ENCODE measurements around the gene HNRNPUL1.

HNRNPUL1 gene

DNA sequence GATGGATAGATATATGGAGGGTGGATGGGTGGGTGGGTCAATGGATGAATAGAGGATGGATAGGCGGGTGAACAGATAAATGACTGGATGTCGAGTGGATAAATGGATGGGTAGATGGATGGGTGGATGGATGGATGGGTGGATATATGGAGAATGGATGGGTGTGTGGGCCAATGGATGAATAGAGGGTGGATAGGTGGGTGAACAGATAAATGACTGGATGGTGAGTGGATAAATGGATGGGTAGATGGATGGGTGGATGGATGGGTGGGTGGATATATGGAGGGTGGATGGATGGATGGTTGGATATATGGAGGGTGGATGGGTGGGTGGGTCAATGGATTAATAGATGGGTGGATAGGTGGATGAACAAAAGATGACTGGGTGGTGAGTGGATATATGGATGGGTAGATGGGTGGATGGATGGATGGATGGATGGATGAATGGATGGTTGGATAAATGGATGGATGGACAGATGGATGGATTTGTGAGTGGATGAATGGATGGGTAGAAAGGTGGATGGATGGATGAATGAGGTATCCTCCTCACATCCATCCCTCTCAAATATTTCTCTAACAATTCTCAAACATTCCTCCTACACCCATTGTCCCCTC lies 24.1 kb upstream of the HNRNPUL1 start:
- DNase-seq: no peak
- peaks cover 73% of the 10 kb centered on the region for H3K27me3 ChIP-seq (replicated peaks; ENCODE audit: insufficient read depth, low read length)
- no peaks in the 10 kb centered on the region for H4K20me1 ChIP-seq (ENCODE audit: insufficient read depth, low read length)
- H3K36me3 ChIP-seq (replicated peaks; ENCODE audit: insufficient read depth, low read length): no peaks in the 10 kb centered on the region
- TF ChIP-seq EZH2 (optimal IDR thresholded peaks at IDR 0.05; ENCODE audit: low read depth, low read length) (no peak), EZH2phosphoT487 (IDR thresholded peaks at IDR 0.05; ENCODE audit: low read length) (no peak)
- TF ChIP-seq, protein P1, sequence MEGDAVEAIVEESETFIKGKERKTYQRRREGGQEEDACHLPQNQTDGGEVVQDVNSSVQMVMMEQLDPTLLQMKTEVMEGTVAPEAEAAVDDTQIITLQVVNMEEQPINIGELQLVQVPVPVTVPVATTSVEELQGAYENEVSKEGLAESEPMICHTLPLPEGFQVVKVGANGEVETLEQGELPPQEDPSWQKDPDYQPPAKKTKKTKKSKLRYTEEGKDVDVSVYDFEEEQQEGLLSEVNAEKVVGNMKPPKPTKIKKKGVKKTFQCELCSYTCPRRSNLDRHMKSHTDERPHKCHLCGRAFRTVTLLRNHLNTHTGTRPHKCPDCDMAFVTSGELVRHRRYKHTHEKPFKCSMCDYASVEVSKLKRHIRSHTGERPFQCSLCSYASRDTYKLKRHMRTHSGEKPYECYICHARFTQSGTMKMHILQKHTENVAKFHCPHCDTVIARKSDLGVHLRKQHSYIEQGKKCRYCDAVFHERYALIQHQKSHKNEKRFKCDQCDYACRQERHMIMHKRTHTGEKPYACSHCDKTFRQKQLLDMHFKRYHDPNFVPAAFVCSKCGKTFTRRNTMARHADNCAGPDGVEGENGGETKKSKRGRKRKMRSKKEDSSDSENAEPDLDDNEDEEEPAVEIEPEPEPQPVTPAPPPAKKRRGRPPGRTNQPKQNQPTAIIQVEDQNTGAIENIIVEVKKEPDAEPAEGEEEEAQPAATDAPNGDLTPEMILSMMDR (IDR thresholded peaks at IDR 0.05; ENCODE audit: low read length): no peak
- no peaks in the 10 kb centered on the region for H3K4me1 ChIP-seq (ENCODE audit: low read length)
- no peak overlapping the region for H3K9ac ChIP-seq (ENCODE audit: low read length)
- no peak overlapping the region for H2AFZ ChIP-seq (ENCODE audit: low read length)
- no peaks in the 10 kb centered on the region for H3K79me2 ChIP-seq (ENCODE audit: low read length)
- H3K4me2 ChIP-seq (ENCODE audit: low read depth, low read length): no peak overlapping the region
- H3K9me3 ChIP-seq (replicated peaks; ENCODE audit: insufficient read depth, low read length): no peaks in the 10 kb centered on the region
- no peak overlapping the region for H3K4me3 ChIP-seq (ENCODE audit: low read length)
- no peak overlapping the region for H3K27ac ChIP-seq (ENCODE audit: low read length)
- H3F3A ChIP-seq (ENCODE audit: insufficient read depth, low read length): no peaks in the 10 kb centered on the region
- no peaks in the 10 kb centered on the region for H3K9me2 ChIP-seq (replicated peaks; ENCODE audit: insufficient read depth, low read length)

- H3K36me3 ChIP-seq (replicated peaks; ENCODE audit: insufficient read depth, low read length): no peaks in the 10 kb centered on the region
Observed at GRCh38 chr19:41241859-41242258, 22.3 kb upstream of the HNRNPUL1 start.

DNA sequence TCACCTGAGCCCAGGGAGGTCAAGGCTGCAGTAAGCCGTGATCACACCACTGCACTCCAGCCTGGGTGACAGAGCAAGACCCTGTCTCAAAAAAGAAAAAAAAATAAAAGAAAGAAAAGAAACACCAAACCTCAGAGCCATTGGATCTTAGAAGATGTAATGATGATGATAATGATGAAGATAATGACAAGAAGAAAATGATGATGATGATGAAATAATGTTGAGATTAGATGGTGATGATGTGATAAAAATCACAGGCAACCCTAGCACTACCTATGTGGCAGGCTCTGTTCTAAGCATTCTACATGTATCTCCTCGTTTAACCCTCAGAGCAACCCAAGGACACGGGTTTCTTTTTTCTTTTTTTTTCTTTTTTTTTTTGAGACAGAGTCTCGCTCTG lies 20.1 kb upstream of the HNRNPUL1 start:
- Histone ChIP-seq H3K36me3 (replicated peaks; ENCODE audit: insufficient read depth, low read length) (no peaks in the 10 kb centered on the region), H3K9me2 (replicated peaks; ENCODE audit: insufficient read depth, low read length) (no peaks in the 10 kb centered on the region), H4K20me1 (ENCODE audit: insufficient read depth, low read length) (no peaks in the 10 kb centered on the region), H3K9ac (ENCODE audit: low read length) (no peak overlapping the region), H3K27ac (ENCODE audit: low read length) (no peak overlapping the region), H3K27me3 (replicated peaks; ENCODE audit: insufficient read depth, low read length) (peaks cover 69% of the 10 kb centered on the region), H3F3A (ENCODE audit: insufficient read depth, low read length) (no peaks in the 10 kb centered on the region), H3K4me2 (ENCODE audit: low read depth, low read length) (no peak overlapping the region), H2AFZ (ENCODE audit: low read length) (no peak overlapping the region), H3K79me2 (ENCODE audit: low read length) (no peaks in the 10 kb centered on the region), H3K4me1 (ENCODE audit: low read length) (no peaks in the 10 kb centered on the region), H3K9me3 (replicated peaks; ENCODE audit: insufficient read depth, low read length) (no peaks in the 10 kb centered on the region), H3K4me3 (ENCODE audit: low read length) (no peak overlapping the region)
- TF ChIP-seq, protein P1 (IDR thresholded peaks at IDR 0.05; ENCODE audit: low read length): no peak
- no peak for TF ChIP-seq EZH2phosphoT487 (IDR thresholded peaks at IDR 0.05; ENCODE audit: low read length)
- TF ChIP-seq EZH2 (optimal IDR thresholded peaks at IDR 0.05; ENCODE audit: low read depth, low read length): no peak
- DNase-seq: no peak

More at GRCh38 chr19:41241859-41242258, 22.3 kb upstream of the HNRNPUL1 start:
- H3K4me1 ChIP-seq (ENCODE audit: low read length): no peaks in the 10 kb centered on the region
- H2AFZ ChIP-seq (ENCODE audit: low read length): no peak overlapping the region
- H4K20me1 ChIP-seq (ENCODE audit: insufficient read depth, low read length): no peaks in the 10 kb centered on the region
- no peaks in the 10 kb centered on the region for H3K9me3 ChIP-seq (replicated peaks; ENCODE audit: insufficient read depth, low read length)
- H3K4me2 ChIP-seq (ENCODE audit: low read depth, low read length): no peak overlapping the region
- peaks cover 81% of the 10 kb centered on the region for H3K27me3 ChIP-seq (replicated peaks; ENCODE audit: insufficient read depth, low read length)
- H3K79me2 ChIP-seq (ENCODE audit: low read length): no peaks in the 10 kb centered on the region
- TF ChIP-seq EZH2phosphoT487 (IDR thresholded peaks at IDR 0.05; ENCODE audit: low read length): no peak
- no peak for TF ChIP-seq EZH2 (optimal IDR thresholded peaks at IDR 0.05; ENCODE audit: low read depth, low read length)
- TF ChIP-seq, protein P1 (IDR thresholded peaks at IDR 0.05; ENCODE audit: low read length): no peak
- H3F3A ChIP-seq (ENCODE audit: insufficient read depth, low read length): no peaks in the 10 kb centered on the region
- no peak overlapping the region for H3K27ac ChIP-seq (ENCODE audit: low read length)
- H3K4me3 ChIP-seq (ENCODE audit: low read length): no peak overlapping the region
- no peak for DNase-seq
- no peak overlapping the region for H3K9ac ChIP-seq (ENCODE audit: low read length)
- no peaks in the 10 kb centered on the region for H3K9me2 ChIP-seq (replicated peaks; ENCODE audit: insufficient read depth, low read length)

Measured in MM.1S (cell line).